Lower lobe of right lung (tissue), 2 donors: Measurements from ENCODE around the gene C2orf69. TPM values are rescaled to one million over a fixed set of nuclear protein-coding genes. Genes with fewer than 3 reads are reported as not detected.

ENCODE experiments used
- ATAC-seq, 2 donors: fragments of 200-7000 bp; cut with Tn5 transposase; one replicate each; pipeline ENCODE4 v1.9.1; 2020 to 2022; ENCODE audit warnings: mild to moderate bottlenecking in 2 of 2, moderate library complexity in 2 of 2
- DNase-seq: peaks from one replicate; pipeline ENCODE4 v3.0.0-alpha.2; 2020
- H3K27ac ChIP-seq: fragments of 200-600 bp; one replicate; pipeline ENCODE4 v1.8.0; 2022
- H3K27me3 ChIP-seq: fragments of 200-600 bp; one replicate; pipeline ENCODE4 v1.8.0; 2022; ENCODE audit warnings: low read depth
- H3K36me3 ChIP-seq: fragments of 200-600 bp; one replicate; pipeline ENCODE4 v1.8.0; 2022; ENCODE audit warnings: mild to moderate bottlenecking
- H3K4me1 ChIP-seq: fragments of 200-600 bp; one replicate; pipeline ENCODE4 v1.8.0; 2022
- H3K4me3 ChIP-seq: fragments of 200-600 bp; one replicate; pipeline ENCODE4 v1.8.0; 2022; ENCODE audit warnings: mild to moderate bottlenecking
- H3K9me3 ChIP-seq: fragments of 200-600 bp; one replicate; pipeline ENCODE4 v1.8.0; 2022
- intact Hi-C: fragments of 100-400 bp; cut with DNase I; formaldehyde crosslinking; loops from one replicate; pipeline ENCODE4 v1.11.0; 2022
- long read RNA-seq: library from polyadenylated mRNA; unstranded; transcript quantifications from one replicate; pipeline ENCODE4 v2.0.0, GENCODE V29; 2021
- total RNA-seq: library from RNA; stranded (reverse); fragmentation: NEBNext Ultra II Directional; extraction: Animal tissue kit (Norgen Biotek cat#: 25700); gene quantifications from one replicate; pipeline ENCODE4 v1.2.1, GENCODE V29; 2021
- TF ChIP-seq, protein P1 (sequence below): fragments of 200-600 bp; IDR thresholded peaks from one replicate; pipeline ENCODE4 v1.8.0; 2022; ENCODE audit warnings: antibody characterized with exemption, mild to moderate bottlenecking
- donor health status: DM: no; HTN: yes; CAD: no; lungs with severe emphysema.

C2orf69 gene, protein sequence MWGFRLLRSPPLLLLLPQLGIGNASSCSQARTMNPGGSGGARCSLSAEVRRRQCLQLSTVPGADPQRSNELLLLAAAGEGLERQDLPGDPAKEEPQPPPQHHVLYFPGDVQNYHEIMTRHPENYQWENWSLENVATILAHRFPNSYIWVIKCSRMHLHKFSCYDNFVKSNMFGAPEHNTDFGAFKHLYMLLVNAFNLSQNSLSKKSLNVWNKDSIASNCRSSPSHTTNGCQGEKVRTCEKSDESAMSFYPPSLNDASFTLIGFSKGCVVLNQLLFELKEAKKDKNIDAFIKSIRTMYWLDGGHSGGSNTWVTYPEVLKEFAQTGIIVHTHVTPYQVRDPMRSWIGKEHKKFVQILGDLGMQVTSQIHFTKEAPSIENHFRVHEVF
- 12.5 TPM for total RNA-seq
- long read RNA-seq, transcript C2orf69-201 (2 exons, 3,728 nt): major isoform, 39 of 42 reads
- long read RNA-seq, partial matches to known transcripts: 0 of 42 reads
- long read RNA-seq, other reads (novel, unspliced or antisense): 3 of 42 reads

DNA sequence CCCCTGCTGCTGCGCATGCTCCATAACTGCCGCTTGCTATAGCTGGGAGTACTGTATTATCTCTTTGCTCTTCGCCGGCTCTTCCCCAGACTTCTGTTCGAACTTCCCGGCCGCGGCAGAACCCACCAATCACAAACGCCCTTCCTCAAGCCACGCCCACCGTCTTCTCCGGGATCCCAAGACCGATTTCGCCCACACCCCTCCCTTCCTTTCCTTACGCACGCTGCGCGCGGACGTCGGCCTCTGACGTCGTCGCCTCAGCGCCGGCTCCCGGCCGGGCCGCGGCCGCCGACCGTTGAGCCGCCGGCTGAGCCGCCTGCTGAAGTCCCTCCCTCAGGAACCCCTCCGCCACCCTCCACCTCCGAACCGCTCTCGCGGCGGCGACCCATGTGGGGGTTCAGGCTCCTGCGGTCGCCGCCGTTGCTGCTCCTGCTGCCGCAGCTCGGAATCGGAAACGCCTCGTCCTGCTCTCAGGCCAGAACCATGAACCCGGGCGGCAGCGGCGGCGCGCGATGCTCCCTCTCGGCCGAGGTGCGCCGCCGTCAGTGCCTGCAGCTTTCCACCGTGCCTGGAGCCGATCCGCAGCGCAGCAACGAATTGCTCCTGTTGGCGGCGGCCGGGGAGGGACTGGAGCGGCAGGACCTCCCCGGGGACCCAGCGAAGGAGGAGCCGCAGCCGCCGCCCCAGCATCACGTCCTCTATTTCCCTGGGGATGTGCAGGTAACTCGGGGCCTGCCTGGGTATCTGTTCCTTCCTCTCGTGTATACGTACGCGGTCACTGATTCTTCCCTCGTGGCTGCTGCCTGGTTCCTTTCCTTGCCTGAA is at the start of gene C2orf69:
TSS of gene C2orf69 (plus strand) at position 242 of the 825 bp plus-strand sequence. CDS start at position 388, 146 bp downstream.
- intact Hi-C loops: no loop called here
- H3K4me1 ChIP-seq: peaks cover 28% of the 10 kb centered on the region
- peak within 1 kb of the TSS; percentile 94 for H3K27ac ChIP-seq
- H3K27me3 ChIP-seq: no peaks in the 10 kb centered on the region
- H3K9me3 ChIP-seq: no peaks in the 10 kb centered on the region
- no peaks in the 10 kb centered on the region for H3K36me3 ChIP-seq
- DNase-seq: peak; percentile 96
- H3K4me3 ChIP-seq: peak within 1 kb of the TSS; percentile 84
- TF ChIP-seq, protein P1, sequence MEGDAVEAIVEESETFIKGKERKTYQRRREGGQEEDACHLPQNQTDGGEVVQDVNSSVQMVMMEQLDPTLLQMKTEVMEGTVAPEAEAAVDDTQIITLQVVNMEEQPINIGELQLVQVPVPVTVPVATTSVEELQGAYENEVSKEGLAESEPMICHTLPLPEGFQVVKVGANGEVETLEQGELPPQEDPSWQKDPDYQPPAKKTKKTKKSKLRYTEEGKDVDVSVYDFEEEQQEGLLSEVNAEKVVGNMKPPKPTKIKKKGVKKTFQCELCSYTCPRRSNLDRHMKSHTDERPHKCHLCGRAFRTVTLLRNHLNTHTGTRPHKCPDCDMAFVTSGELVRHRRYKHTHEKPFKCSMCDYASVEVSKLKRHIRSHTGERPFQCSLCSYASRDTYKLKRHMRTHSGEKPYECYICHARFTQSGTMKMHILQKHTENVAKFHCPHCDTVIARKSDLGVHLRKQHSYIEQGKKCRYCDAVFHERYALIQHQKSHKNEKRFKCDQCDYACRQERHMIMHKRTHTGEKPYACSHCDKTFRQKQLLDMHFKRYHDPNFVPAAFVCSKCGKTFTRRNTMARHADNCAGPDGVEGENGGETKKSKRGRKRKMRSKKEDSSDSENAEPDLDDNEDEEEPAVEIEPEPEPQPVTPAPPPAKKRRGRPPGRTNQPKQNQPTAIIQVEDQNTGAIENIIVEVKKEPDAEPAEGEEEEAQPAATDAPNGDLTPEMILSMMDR: no peak
- ATAC-seq: peak; percentile 99

DNA sequence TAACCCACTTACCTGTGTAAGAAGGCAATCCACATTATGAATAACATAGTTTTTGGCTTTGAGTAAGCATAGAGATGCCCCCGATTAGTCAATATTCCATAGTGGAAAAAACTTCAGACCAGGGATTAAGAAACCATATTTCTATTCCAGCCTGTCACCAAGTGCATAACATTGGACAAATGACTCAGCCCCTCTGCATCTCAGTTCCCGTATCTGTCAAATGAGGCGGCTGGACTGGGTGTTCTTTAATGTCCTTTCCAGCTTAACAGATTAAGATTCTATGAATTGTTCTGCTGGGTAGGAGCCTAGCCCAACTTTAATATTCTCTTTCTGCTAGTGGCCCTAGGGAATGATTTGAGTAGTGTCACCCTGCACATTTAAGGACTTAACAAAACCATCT is 48.3 kb upstream of the C2orf69 start:
- Histone ChIP-seq H3K36me3 (no peaks in the 10 kb centered on the region), H3K9me3 (no peaks in the 10 kb centered on the region), H3K4me1 (no peaks in the 10 kb centered on the region), H3K27me3 (no peaks in the 10 kb centered on the region), H3K27ac (no peak overlapping the region), H3K4me3 (no peak overlapping the region)
- ATAC-seq: no peak
- intact Hi-C loops: no loop called here
- TF ChIP-seq, protein P1: no peak
- no peak for DNase-seq

DNA sequence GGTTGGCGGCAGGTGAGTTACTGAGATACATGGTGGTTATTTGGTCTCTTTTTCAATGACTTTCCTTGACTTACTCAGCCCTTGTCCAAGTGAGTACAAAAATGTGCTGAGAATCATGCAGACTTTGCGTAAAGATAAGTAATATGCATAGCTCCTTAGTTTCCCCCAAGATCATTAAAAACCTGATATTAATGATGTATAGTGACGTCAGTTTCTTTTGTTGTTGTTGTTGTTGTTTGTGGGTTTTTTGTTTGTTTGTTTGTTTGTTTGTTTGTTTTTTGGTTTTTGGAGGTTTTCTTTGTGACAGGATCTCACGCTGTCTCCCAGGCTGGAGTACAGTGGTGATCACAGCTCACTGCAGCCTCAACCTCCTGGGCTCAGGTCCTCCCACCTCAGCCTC is 45.2 kb upstream of the C2orf69 start:
- intact Hi-C loops: no loop called here
- no peak overlapping the region for H3K4me3 ChIP-seq
- no peaks in the 10 kb centered on the region for H3K9me3 ChIP-seq
- H3K27ac ChIP-seq: no peak overlapping the region
- no peaks in the 10 kb centered on the region for H3K36me3 ChIP-seq
- TF ChIP-seq, protein P1: no peak
- H3K4me1 ChIP-seq: no peaks in the 10 kb centered on the region
- no peaks in the 10 kb centered on the region for H3K27me3 ChIP-seq
- no peak for DNase-seq
- ATAC-seq: no peak

DNA sequence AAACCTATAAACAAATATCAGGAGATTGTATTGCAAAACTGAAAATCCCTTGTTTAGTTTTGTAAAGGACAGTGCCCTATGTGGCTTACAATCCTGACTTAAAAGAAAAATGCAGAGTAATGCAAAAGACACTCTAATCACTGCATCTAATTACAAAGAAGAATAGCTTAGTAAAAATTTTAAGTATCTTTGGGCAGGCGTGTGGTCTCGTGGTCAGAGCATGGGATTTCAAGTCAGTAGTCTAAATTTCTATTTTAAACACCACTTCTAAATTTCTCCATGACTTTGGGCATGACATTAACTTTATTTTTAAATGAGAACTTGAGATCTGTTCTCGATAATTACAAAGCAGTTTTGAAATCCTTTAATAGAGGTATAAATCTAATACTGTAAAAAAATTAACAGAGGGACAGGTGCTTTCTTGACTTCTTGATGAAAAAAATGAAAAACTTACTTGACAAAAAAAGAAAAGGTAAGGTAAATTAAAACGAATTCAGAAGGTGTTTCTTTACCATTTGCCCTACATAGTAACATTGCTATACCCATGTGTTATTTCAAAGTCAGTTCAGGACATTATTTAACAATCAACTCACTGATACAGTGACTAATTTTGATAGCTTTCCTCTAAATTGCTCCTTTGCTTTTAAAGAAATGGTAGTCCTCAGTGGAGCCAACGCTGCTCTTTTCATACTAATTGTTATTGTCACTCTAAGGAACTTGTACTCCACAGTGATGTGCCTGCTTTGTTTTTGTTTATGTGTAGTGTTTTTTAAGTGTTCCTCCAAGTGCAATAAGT is 42.5 kb upstream of the C2orf69 start:
- no peak for DNase-seq
- TF ChIP-seq, protein P1: no peak
- intact Hi-C loops: no loop called here
- Histone ChIP-seq H3K4me1 (no peaks in the 10 kb centered on the region), H3K27me3 (no peaks in the 10 kb centered on the region), H3K9me3 (no peaks in the 10 kb centered on the region), H3K27ac (no peak overlapping the region), H3K4me3 (no peak overlapping the region), H3K36me3 (no peaks in the 10 kb centered on the region)
- ATAC-seq: no peak

DNA sequence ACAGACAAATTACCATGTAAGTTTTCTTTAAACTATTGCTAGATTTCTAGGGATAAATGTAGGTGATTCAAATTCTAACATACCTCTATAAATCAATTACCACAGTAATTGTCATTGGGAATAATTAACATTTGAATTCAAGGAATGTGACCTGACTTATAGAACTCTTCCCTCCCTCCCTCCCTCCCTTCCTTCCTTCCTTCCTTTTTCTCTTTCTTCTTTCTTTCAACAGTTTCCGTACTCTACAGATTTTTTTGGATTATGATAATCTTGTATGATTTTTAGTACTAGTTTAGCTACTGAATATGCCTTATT is 41.9 kb upstream of the C2orf69 start:
- Histone ChIP-seq H3K36me3 (no peaks in the 10 kb centered on the region), H3K4me3 (no peak overlapping the region), H3K27me3 (no peaks in the 10 kb centered on the region), H3K4me1 (no peaks in the 10 kb centered on the region), H3K27ac (no peak overlapping the region), H3K9me3 (peaks cover 5% of the 10 kb centered on the region)
- intact Hi-C loops: no loop called here
- ATAC-seq: no peak
- DNase-seq: no peak
- TF ChIP-seq, protein P1: no peak
